Measurements from ENCODE around the gene HDGFL3.

DNA sequence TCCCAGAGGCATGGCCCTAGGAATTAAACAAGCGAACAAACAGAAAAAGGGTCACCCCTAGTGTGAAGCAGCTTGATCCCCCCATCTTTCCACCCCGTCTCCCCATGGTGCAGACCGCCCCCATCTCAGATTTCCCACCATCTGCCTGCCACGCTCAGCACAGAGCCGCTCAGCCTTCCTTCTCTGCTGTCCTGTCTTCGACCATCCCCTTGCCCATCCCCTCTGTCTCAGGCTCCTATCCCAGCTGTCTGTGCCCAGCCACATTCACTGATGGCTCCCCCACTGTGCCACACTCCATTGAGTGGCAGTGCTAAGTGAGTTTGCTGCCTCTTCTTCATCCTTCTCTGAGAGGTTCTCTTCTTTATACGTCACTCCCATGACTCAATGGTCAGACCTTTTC lies 128.9 kb downstream of the HDGFL3 start:
- TF ChIP-seq, protein P1, sequence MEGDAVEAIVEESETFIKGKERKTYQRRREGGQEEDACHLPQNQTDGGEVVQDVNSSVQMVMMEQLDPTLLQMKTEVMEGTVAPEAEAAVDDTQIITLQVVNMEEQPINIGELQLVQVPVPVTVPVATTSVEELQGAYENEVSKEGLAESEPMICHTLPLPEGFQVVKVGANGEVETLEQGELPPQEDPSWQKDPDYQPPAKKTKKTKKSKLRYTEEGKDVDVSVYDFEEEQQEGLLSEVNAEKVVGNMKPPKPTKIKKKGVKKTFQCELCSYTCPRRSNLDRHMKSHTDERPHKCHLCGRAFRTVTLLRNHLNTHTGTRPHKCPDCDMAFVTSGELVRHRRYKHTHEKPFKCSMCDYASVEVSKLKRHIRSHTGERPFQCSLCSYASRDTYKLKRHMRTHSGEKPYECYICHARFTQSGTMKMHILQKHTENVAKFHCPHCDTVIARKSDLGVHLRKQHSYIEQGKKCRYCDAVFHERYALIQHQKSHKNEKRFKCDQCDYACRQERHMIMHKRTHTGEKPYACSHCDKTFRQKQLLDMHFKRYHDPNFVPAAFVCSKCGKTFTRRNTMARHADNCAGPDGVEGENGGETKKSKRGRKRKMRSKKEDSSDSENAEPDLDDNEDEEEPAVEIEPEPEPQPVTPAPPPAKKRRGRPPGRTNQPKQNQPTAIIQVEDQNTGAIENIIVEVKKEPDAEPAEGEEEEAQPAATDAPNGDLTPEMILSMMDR (IDR thresholded peaks at IDR 0.05 in 4 of 5, conservative IDR thresholded peaks at IDR 0.05 in 1 of 5): no peak
- no peak for TF ChIP-seq POLR2A (IDR thresholded peaks at IDR 0.05)
